Choroid plexus epithelial cell (primary cell): ENCODE results near the gene PMEPA1.

Experiments used
- DNase-seq: peaks from one replicate; pipeline ENCODE4 v3.0.0-alpha.2; 2010; ENCODE audit warnings: low read depth
- H3K4me3 ChIP-seq: 2 replicates; pipeline ENCODE4 v1.5.1; 2011; ENCODE audit warnings: low read depth, mild to moderate bottlenecking, control low read depth, low read length, moderate library complexity
- CTCF ChIP-seq: conservative IDR thresholded peaks from 2 replicates; pipeline ENCODE4 v1.5.1; 2011; ENCODE audit warnings: low read depth, mild to moderate bottlenecking, control low read depth, inconsistent platforms, low read length, moderate library complexity

Gene PMEPA1

GRCh38 chr20:57728762-57729161 lies 18.9 kb upstream of the PMEPA1 start:
- no peak overlapping the region for H3K4me3 ChIP-seq
- no peak for TF ChIP-seq CTCF
- DNase-seq: no peak

DNA sequence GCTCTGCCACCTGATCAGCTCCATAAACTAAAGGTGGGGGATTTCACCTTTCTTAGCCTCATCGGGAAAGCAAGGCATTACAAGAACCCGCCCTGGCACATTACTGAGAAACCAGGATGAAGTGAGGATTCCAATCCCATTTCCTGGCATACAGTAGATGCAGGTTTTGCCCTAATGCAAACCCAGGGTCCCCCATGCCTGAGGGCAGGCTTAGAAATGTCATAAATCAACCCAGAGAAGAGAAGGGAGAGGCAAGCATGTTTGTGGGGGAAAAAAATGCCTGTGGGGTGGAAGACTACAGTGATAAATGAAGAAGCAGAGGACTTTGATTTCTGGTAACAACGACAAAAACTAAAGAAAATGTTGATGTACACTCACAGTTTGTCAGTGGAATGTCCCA lies 18.0 kb upstream of the PMEPA1 start:
- no peak for TF ChIP-seq CTCF
- H3K4me3 ChIP-seq: no peak overlapping the region
- DNase-seq: no peak

DNA sequence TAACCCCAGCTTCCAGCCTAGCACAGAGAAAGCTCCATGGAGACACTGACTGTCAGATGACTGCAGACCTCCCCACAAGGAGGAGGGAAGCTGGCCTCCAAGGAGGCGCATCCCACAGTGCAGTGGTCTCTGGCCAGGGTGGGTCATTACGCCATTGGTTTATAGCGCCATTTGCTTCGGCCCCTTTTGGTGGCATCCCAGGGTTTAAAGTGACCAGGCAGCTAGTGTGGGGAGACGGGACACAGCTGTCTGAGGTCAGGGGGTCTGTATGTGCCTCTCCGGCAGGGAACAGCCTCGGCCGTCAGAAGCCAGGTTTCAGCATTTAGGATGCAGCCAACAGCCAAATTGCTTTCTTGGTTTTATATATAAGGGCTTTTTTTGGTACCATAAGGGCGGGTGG lies 15.8 kb upstream of the PMEPA1 start:
- DNase-seq: no peak
- no peak for TF ChIP-seq CTCF
- H3K4me3 ChIP-seq: no peak overlapping the region

DNA sequence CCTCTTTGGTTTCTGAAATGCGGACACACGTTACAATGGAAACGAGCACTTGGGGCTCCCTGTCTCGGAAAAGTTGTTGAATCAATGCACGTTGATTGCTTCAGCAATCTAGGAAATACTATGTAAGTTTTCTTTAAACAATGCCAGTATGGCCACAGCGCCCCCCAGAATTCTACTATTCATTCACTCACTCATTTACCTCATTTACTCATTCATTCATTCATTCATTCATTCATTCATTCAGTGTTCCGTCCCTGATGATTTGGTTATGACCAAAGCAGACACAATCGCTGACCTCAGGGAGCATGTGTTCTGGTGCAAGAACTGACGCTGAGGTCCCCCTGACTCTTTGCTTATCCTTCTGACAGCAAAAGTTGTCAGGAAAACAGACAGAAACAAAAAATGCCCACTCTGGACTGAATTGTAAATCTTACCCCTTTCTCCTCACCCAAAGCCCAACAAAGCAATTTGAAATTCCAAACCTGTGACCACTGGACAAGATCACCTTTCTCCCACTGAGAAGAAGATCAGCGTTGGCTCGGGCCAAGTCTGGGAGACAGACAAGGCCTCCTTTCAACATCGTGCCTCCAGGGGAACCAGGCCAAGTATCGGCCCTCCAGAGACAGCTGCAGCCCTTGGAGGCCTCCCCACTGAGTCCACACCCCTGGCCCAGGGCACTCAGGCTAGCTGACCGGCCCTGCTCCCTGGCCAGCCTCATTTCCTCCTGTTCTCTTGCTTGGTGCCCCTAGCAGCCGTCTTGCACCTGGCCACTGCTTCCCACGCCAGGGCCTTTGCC lies 15.0 kb upstream of the PMEPA1 start:
- no peak for TF ChIP-seq CTCF
- no peak for DNase-seq
- H3K4me3 ChIP-seq: no peak overlapping the region

- no peak for DNase-seq
- no peak overlapping the region for H3K4me3 ChIP-seq
- no peak for TF ChIP-seq CTCF
These were observed 14.0 kb upstream of the PMEPA1 start for GRCh38 chr20:57723816-57724215.

DNA sequence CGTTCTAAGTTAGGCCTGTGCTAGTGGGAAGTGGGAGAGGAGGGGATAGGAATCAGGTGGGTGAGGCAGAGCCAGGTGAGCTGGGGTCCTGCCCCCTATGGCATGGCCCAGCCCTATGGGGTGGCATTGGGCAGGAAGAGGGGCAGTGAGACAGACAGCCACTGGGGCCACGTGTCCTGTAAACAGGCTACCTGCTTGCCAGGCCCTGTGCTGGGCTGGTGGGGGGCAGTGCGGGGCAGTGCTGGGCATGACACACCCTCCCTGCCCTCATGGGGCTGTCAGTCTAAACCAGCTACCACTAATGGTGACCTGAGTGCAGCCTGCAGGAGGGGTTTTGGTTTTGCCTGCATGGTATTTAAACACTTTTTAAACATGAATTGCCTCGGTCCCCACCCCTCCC lies 10.1 kb upstream of the PMEPA1 start:
- no peak for TF ChIP-seq CTCF
- H3K4me3 ChIP-seq: no peak overlapping the region
- DNase-seq: no peak

- H3K4me3 ChIP-seq: peak overlapping the region; percentile 53
- no peak for TF ChIP-seq CTCF
- DNase-seq: peak; percentile 98
These were observed 8.7 kb upstream of the PMEPA1 start for GRCh38 chr20:57718490-57719009.
